Islet of Langerhans (tissue), 1 donor: ENCODE results near the gene NCR3LG1.

ENCODE experiments used
- FAIRE-seq: peaks from one replicate; lab custom pipeline; 2011; peaks lifted over from hg19 to GRCh38; lab: Jason Lieb, UNC

Gene NCR3LG1, protein sequence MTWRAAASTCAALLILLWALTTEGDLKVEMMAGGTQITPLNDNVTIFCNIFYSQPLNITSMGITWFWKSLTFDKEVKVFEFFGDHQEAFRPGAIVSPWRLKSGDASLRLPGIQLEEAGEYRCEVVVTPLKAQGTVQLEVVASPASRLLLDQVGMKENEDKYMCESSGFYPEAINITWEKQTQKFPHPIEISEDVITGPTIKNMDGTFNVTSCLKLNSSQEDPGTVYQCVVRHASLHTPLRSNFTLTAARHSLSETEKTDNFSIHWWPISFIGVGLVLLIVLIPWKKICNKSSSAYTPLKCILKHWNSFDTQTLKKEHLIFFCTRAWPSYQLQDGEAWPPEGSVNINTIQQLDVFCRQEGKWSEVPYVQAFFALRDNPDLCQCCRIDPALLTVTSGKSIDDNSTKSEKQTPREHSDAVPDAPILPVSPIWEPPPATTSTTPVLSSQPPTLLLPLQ

GRCh38 chr11:17351510-17352176 lies at the start of gene NCR3LG1:
TSS of gene NCR3LG1 (plus strand) at chr11:17351800. CDS start at chr11:17351970, 170 bp downstream.
- no peak for FAIRE-seq

DNA sequence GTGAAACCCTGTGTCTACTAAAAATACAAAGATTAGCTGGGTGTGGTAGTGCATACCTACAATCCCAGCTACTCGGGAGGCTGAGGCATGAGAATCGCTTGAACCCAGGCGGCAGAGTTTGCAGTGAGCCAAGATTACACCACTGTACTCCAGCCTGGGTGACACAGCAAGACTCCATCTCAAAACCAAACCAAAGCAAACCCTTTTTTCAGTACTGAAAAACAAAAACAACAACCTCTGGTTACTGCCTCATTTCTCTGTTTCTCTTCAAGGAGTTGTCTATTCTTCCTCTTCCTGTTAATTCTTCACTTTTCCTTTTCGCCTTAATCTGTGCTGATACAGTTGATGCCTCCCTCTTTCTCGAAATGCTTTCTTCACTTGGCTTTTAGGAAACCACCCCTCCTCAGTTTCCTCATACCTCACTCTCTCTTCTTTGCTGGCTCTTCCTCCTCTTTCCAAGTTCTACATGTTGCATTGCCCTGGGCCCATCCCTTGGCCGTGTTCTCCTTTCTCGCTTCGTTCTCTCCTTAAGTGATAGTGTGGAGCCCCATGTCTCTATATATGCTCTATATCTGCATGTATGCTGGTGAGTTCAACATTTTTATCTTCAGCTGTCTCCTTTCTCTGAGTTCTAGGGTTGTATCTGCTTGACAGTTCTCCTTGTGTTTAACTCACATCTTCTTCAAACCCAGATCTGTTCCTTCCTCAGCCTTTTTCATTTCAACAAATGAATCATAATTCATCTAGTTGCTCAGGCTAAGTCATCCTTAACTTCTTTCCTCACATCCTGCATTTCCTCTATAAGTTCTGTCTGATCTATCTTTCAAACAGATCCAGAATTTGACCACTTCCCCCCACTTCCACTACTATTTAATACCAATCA lies 38.0 kb upstream of the NCR3LG1 start:
- FAIRE-seq, result no peak

DNA sequence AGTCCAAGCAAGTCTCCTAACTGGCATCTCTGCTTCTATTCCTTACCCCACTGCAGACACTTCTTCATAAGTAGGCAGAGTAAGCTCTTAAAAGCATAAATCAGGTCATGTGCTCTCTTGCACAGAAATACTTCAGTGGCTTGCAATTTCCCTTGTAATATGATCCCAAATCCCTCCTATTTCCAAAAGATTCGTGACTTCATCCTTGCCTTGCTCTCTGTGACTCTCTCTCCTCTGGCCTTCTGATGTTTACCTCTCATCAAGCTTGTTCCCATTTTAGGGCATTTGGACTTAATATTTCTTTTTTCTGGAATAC lies 37.4 kb upstream of the NCR3LG1 start:
- FAIRE-seq, result no peak

GRCh38 chr11:17314904-17315426 lies 36.6 kb upstream of the NCR3LG1 start:
- no peak for FAIRE-seq

- FAIRE-seq, result no peak
These were observed 22.6 kb upstream of the NCR3LG1 start for GRCh38 chr11:17328871-17329494.

DNA sequence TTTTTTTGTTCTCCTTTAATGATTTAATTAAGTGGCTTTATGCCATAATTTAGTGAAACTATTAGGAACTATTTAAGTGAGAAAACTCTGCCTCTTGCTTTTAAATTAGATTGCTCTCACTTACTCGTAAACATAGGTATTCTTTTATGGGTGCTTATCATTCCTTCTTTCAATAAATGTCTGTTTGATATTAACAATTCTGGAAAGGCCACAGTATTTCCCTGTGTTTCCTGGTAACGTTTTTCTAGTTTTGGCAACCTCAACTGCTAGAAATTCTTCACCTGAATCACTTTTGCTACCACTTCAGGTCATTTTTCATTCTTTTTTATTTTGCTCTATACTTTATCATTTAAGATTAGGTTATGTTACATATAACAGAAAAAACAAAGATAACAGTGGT lies 19.9 kb upstream of the NCR3LG1 start:
- peak; percentile 30 for FAIRE-seq

- FAIRE-seq, result no peak
These were observed 17.6 kb upstream of the NCR3LG1 start for GRCh38 chr11:17333799-17334586.

GRCh38 chr11:17343257-17343656 lies 8.3 kb upstream of the NCR3LG1 start:
- FAIRE-seq, result no peak

DNA sequence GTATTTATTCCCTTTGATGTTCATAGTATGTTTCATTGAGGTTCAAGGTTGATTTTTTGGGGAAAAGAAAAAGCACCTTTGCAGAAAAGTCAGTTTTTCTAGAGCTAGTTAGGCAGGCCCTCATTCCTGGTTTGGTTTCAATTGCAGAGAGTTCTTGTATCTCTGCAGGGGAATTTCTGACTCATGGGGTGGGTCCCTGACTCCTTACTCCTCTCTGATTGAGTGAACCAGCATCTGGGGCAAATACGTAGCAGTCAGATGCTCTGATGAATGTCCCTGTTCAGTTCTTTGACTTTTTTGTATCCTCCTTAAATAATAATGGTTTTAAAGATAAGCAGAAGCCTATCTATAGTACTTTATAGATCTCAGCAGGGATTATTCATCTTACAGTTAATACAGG lies 7.7 kb upstream of the NCR3LG1 start:
- no peak for FAIRE-seq

- FAIRE-seq, result no peak
These were observed 3.9 kb upstream of the NCR3LG1 start for GRCh38 chr11:17347676-17348075.

GRCh38 chr11:17350455-17351171 lies 987 bp upstream of the NCR3LG1 start:
- no peak for FAIRE-seq

DNA sequence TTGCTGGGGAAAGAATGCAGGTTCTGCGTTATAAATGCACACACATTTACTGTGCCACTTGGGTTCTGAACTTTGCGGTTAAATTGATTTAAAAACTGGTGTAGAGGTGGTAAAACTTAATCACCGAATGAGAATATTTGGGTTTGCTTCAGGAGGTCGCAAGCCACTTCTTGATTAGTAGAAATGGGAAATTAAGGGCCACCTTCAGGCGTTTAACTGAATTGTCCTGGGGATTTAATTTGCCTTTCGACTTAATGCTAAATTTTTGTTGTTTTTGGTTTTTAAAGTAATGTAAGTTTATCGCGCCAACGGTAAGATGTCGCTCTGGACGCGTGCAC lies 459 bp upstream of the NCR3LG1 start:
- FAIRE-seq, result no peak

- no peak for FAIRE-seq
These were observed 1.6 kb downstream of the NCR3LG1 start for GRCh38 chr11:17352950-17353820.

DNA sequence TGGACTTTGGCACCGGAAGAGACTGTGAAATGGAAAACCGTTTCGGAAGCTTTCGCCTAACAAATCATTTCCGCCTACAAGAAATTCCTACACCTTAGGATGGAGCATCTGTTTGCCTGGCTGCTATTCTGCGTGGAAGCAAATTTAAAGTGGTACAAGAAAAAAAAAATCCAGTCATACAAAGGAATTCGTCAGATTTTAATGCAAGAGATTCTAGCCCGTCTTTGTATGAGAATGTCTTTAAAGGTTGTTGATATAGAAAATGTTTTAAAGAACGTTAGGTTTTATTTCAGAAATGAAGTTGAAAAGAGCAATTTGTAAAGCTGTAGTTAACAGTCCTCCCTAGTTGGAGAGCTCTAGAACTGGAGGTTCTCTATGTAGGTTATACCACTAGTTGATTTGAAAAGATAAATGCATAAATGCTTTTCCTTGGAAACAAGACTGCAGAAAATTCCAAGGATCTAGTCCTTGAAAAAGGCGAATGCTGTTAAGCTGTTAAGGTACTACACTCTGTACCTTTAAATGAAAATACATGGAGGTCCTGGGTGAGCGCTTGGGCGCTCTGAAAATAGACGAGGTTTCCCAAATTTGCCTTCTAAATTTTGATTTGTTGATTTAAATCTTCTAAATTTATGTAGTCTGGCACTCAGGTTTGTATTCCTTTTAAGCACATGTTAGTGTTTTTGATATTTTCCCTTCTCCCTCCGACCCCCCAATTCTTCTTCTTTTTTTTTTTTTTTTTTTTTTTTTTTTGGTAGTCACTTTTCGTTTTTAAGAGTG lies 2.4 kb downstream of the NCR3LG1 start:
- FAIRE-seq, result peak; percentile 79

- FAIRE-seq, result peak; percentile 62
These were observed 3.0 kb downstream of the NCR3LG1 start for GRCh38 chr11:17354601-17354991.

DNA sequence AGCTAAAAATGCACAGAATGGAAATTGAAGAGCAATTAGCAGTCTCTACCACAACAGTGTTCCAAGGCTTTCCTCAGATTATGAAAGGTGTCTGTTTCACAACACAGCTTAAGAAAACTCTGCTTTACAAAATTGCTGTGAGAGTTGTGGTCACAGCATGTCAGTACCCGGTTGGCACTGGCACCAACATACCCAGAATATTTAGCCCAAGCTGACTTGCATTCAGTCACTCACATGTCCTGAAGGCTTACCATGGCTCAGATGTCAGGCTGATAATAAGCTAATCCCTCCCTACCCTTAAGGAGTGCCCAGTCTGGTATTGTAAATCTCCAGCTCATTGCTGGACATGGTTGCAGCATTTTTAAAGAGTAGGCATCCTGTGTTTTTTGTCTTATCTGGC lies 14.9 kb downstream of the NCR3LG1 start:
- FAIRE-seq, result no peak

DNA sequence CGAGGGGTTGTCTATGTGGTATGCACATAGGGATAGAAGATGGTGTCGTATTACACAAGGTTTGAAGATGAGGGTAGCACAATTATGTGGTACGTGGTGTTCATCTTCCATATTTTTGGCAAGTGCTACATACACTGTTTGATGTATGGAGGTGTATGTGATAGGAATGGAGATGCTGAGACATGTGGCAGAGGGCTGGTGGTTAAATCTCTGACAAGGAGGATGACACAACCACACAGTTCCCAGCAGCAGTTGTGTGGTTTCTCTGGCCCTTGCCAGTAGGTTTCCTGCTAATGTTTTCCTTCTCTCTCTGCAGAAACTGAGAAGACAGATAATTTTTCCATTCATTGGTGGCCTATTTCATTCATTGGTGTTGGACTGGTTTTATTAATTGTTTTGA lies 17.0 kb downstream of the NCR3LG1 start:
- no peak for FAIRE-seq

GRCh38 chr11:17369094-17369493 lies 17.5 kb downstream of the NCR3LG1 start:
- no peak for FAIRE-seq

DNA sequence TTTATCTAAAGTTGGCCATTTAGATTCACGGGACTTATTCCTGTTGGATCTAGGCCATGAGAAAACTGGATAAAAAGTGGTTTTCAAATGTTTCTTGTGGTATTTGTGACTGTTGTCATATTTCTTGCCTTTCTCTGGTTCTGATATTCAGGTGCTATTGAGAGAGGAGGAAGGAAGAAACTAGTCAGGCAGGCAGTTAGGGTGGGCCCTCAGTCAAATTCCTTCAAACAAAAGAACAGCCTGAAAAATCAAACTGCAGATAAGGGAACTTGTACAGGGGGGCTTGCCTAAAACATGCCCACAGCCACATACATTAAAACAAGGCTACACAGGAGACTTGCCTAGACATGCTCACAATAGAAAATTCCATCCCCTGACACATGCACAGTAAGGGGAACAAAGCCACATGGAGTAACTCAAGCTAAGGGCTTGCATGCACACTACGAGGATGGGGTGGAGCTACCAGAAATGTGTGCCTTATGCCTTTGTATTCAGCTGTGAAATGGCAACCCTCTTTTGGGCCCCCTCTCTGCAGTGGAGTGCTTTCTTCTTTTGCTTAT lies 18.2 kb downstream of the NCR3LG1 start:
- no peak for FAIRE-seq
